HG03442 (cell line): ENCODE measurements around the gene RPA4.
"Not testable (repeated sequence)": the region's sequence is repeated elsewhere in the genome, so short reads cannot be mapped to it uniquely, and the experiment has no call there.

Experiments used
- ATAC-seq: cut with Tn5 transposase; IDR thresholded peaks from one replicate; pipeline ENCODE4 v1.9.1; 2021; ENCODE audit warnings: mild to moderate bottlenecking, moderate library complexity; ENCODE audit not compliant: unreplicated experiment

Gene RPA4

GRCh38 chrX:96883608-96884007 is at the start of gene RPA4:
TSS of gene RPA4 (plus strand) at chrX:96883908. CDS start at chrX:96884311, 403 bp downstream.
- no peak for ATAC-seq

GRCh38 chrX:96834137-96834536 is 49.6 kb upstream of the RPA4 start:
- ATAC-seq = no peak

DNA sequence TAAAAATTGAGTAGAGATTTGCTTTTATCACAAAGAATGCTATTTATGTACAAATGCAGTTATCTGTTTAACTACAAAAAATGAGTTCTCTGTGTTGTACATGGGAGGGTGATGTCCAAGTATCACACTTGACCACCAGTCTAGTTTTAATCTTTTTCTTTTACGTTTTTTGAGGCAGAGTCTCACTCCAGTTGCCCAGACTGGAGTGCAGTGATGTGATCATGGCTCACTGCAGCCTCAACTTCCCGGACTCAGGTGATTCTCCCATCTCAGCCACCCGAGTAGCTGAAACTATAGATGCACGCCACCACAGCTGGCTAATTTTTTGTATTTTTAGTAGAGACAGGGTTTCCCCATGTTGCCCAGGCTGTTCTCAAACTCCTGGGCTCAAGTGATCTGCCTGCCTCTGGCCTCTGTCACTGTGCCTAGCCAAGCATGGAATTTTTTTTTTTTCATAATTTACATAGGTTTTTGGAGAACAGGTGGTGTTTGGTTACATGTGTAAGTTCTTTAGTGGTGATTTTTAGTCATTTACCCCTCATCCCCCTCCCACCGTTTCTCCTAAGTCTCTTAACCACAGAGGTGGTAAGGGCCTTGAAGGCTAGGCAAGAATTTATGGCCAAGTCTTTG is 47.9 kb upstream of the RPA4 start:
- peak; percentile 71 for ATAC-seq

- no peak for ATAC-seq
Measured at GRCh38 chrX:96837808-96838207, 45.9 kb upstream of the RPA4 start.

DNA sequence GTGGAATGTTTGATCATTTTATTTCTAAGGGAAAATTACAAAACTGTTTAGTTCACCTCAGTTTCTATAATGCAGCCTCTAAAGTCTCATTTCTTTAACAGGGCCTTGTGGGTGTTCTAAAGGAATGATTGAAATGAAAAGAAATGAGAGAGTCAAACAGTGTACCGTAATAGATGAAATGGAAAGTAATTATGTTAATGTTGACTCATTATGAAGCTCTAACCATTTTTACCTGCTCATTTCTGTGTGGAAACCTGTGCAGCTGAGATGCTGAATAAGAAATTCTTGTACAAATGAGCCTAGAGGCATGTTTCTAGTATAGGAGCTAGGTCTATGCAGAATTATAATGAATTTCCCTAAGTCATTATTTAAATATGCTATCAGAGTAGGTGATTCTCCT is 45.2 kb upstream of the RPA4 start:
- no peak for ATAC-seq

DNA sequence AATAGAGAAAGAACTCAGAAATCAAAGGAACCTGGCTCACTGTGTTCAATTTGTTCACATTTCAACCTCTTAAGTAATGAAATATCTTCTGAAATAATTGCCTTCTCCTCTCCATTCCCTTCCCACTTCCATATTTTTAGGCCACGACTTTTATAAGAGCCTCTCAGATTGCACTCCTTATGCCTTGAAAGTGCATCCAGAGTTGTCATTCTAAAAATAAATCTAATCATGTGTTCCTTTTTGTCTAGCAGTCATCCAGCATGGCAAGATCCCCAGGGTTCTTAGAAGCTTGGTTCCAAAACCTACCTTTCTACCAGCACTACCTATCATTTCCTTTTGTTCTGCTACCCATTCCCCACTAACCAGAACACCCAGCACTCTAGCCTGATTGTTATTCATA is 42.4 kb upstream of the RPA4 start:
- ATAC-seq = no peak

- not testable (repeated sequence) for ATAC-seq
Measured at GRCh38 chrX:96841866-96842265, 41.8 kb upstream of the RPA4 start.

- ATAC-seq = no peak
Measured at GRCh38 chrX:96843566-96843965, 40.1 kb upstream of the RPA4 start.

GRCh38 chrX:96846841-96847240 is 36.9 kb upstream of the RPA4 start:
- ATAC-seq = no peak

GRCh38 chrX:96859422-96859821 is 24.3 kb upstream of the RPA4 start:
- not testable (repeated sequence) for ATAC-seq

DNA sequence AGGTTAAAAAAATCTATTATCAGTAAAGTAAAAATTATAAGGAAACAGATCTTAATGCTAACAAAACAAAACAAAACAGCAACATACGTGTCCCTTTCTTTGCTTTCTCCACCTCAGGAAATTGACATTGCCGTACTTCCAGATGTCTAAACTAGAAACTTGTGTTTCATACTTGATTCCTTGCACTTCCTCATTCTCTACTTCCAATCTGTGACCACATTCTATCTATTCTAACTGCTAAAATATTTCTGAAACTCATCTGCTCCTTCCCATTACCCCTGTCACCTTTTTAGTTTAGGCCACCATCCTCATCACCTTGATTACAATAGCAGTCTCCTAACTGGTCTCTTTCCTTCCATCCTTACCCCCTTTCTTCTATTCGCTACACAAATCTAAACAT is 22.5 kb upstream of the RPA4 start:
- peak; percentile 43 for ATAC-seq

DNA sequence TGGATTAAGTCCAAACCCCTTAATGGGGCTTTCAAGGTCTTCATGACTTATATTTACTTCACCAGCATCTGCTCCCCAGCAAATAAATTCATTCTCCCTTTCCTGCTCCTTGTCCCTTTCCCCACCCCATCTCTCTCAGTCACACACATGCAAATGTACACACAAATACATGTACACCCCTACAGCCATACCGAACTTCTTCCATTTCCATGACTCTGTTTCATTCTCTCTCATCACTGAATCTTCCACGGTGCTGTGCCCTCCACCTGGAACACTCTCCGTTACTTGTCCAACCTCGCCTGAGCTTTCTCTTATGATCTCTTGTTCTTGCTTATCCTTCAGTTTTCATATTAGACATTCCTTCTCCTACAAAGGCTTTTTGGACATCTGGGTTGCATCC is 22.0 kb upstream of the RPA4 start:
- ATAC-seq = no peak

GRCh38 chrX:96884027-96884426 is 319 bp downstream of the RPA4 start:
- no peak for ATAC-seq

DNA sequence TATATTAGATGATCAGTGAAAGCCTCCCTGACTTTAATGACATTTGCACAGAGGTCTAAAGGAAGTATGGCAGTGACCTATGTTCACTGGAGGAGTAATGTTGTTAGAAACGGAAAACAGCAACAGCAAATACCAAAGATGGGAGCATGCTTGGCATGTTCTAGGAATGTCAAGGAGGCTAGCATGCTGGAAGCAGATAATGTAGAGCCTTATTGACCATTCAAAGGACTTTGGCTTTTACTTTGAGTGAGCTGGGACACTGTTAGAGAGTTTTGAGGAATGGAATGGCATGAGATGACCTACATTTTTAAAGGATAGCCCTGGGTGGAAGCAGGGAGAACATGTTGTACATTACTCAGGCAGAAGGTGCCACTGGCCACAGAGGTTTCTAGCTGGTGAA is 6.0 kb downstream of the RPA4 start:
- no peak for ATAC-seq

GRCh38 chrX:96906741-96907140 is 23.0 kb downstream of the RPA4 start:
- ATAC-seq = no peak

- no peak for ATAC-seq
Measured at GRCh38 chrX:96907516-96908272, 24.0 kb downstream of the RPA4 start.

- no peak for ATAC-seq
Measured at GRCh38 chrX:96909291-96909690, 25.6 kb downstream of the RPA4 start.

DNA sequence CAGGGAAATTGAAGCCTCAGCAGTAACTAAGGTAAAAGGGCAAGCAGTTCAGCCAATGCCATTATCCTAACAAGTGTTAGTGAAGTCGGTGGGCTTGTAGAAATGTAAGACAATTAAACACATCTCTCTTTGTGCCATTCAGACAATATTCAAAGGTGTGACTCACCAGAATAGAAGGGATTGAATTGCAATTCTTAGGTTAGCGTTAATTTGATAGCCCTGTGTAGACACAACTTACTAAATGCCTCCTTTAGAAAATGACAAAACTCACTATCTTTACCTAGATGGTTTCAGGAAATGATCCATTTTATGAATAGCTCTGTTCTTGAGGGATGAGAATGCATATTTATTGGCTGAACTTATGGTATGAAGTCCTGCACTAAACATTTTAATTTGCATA is 35.2 kb downstream of the RPA4 start:
- no peak for ATAC-seq

GRCh38 chrX:96919672-96920071 is 36.0 kb downstream of the RPA4 start:
- ATAC-seq = no peak

DNA sequence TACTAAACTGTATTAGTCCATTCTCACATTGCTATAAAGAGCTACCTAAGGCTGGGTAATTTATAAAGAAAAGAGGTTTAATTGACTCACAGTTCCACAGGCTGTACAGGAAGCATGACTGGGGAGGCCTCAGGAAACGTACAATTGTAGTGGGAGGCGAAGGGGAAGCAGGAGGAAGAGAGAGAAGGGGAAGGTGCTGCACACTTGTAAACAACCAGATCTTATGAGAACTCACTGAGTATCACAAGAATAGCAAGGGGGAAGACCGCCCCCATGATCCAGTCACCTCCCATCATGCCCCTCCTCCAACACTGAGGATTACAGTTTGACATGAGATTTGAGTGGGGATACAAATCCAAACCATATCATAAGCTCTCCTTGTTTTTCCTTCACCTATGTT is 40.9 kb downstream of the RPA4 start:
- ATAC-seq = no peak

DNA sequence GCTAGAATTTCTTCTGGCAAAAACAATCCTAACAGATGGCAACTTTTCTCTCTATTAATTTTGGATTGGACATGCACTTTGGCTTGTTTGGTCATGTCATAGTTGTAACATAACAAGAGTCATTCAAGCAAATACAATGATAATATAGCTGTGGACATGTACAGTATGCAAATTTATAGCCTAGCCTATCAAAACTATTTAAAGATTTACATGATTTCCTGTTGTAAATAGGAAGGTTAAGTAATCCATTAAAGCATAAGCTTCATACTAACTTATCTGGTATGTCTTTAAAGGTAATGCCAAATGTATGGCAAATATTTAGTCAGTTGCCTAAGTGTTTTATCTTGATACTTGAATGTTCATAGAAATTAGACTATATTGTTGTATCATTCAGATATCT is 45.3 kb downstream of the RPA4 start:
- no peak for ATAC-seq
